GM10266 (cell line): ENCODE measurements around the gene HBP1.

Experiments
- DNase-seq: peaks from one replicate; pipeline ENCODE4 v3.0.0; 2012; ENCODE audit errors: extremely low spot score
- CTCF ChIP-seq: IDR thresholded peaks from 2 replicates; pipeline ENCODE4 v1.5.1; 2012; ENCODE audit warnings: mild to moderate bottlenecking, low read depth; ENCODE audit not compliant: control insufficient read depth, insufficient read depth; ENCODE audit errors: missing control alignments

HBP1 gene

GRCh38 chr7:107169120-107170050 lies 582 bp downstream of the HBP1 start:
- peak; percentile 82 for DNase-seq
- TF ChIP-seq CTCF: no peak

- peak; percentile 10 for DNase-seq
- no peak for TF ChIP-seq CTCF
Observed at GRCh38 chr7:107170051-107170915, 1.5 kb downstream of the HBP1 start.

- DNase-seq: no peak
- no peak for TF ChIP-seq CTCF
Observed at GRCh38 chr7:107171496-107171895, 2.7 kb downstream of the HBP1 start.

GRCh38 chr7:107172276-107173032 lies 3.7 kb downstream of the HBP1 start:
- no peak for TF ChIP-seq CTCF
- DNase-seq: no peak

GRCh38 chr7:107173191-107173590 lies 4.4 kb downstream of the HBP1 start:
- DNase-seq: no peak
- no peak for TF ChIP-seq CTCF

GRCh38 chr7:107173691-107174406 lies 5.0 kb downstream of the HBP1 start:
- no peak for TF ChIP-seq CTCF
- DNase-seq: peak; percentile 32
